Kidney (tissue), 14 donors: ENCODE results near the gene MOB3C. TPM values are rescaled to one million over a fixed set of nuclear protein-coding genes. Genes with fewer than 3 reads are reported as not detected.

Experiments used
- DNase-seq, 5 donors: peaks; one replicate each; pipeline ENCODE4 v3.0.0-alpha.2; 2013 to 2020
- FAIRE-seq: peaks from 2 replicates; lab custom pipeline; 2012; peaks lifted over from hg19 to GRCh38; lab: Jason Lieb, UNC
- H3K27ac ChIP-seq, 2 donors: one replicate each; pipeline ENCODE4 v1.7.0; 2013; ENCODE audit warnings: low read depth in 2 of 2, low read length in 2 of 2, inconsistent platforms in 1 of 2
- H3K27me3 ChIP-seq: one replicate; pipeline ENCODE4 v1.7.1; 2013; ENCODE audit warnings: low read length, inconsistent platforms; ENCODE audit not compliant: control insufficient read depth, insufficient read depth
- H3K36me3 ChIP-seq, 3 donors: one replicate each; pipeline versions ENCODE4 v1.7.0 to v1.7.1; 2013; ENCODE audit warnings: low read length in 3 of 3, control low read depth in 1 of 3, inconsistent platforms in 1 of 3; ENCODE audit not compliant: insufficient read depth in 3 of 3, control insufficient read depth in 2 of 3
- H3K4me1 ChIP-seq, 3 donors: one replicate each; pipeline versions ENCODE4 v1.7.0 to v1.7.1; 2013; ENCODE audit warnings: low read length in 3 of 3, inconsistent platforms in 1 of 3, low read depth in 1 of 3; ENCODE audit not compliant: control insufficient read depth in 2 of 3, insufficient read depth in 2 of 3
- H3K4me3 ChIP-seq, 3 donors: one replicate each; pipeline versions ENCODE4 v1.7.0 to v1.8.1; 2013; ENCODE audit warnings: low read length in 3 of 3, control low read depth in 1 of 3, inconsistent platforms in 1 of 3
- H3K9ac ChIP-seq, 3 donors: one replicate each; pipeline versions ENCODE4 v1.7.0 to v1.7.1; 2013; ENCODE audit warnings: low read length in 3 of 3, control low read depth in 1 of 3, inconsistent platforms in 1 of 3
- H3K9me3 ChIP-seq, 3 donors: one replicate each; pipeline versions ENCODE4 v1.7.0 to v1.7.1; 2013; ENCODE audit warnings: low read length in 3 of 3, control low read depth in 1 of 3, inconsistent platforms in 1 of 3; ENCODE audit not compliant: control insufficient read depth in 2 of 3, insufficient read depth in 1 of 3
- intact Hi-C: fragments of 100-400 bp; cut with DNase I; formaldehyde crosslinking; loops from one replicate; pipeline ENCODE4 v1.11.1; 2022
- polyA plus RNA-seq: library from polyadenylated mRNA; stranded (reverse); fragments of 350-450 nt; fragmentation: Illumina TruSeq; extraction: RNeasy Lipid Tissue Mini Kit (QIAGEN cat#74804); gene quantifications from one replicate; pipeline ENCODE4 v1.2.3, GENCODE V29; 2014; ENCODE audit warnings: low read depth, low replicate concordance; ENCODE audit not compliant: insufficient read depth
- total RNA-seq: library from RNA; stranded (reverse); fragmentation: NEBNext Ultra II Directional; extraction: Animal tissue kit (Norgen Biotek cat#: 25700); gene quantifications from one replicate; pipeline ENCODE4 v1.2.1, GENCODE V29; 2021
- TF ChIP-seq, protein P1 (sequence below): IDR thresholded peaks from 3 replicates; pipeline ENCODE4 v1.5.1; 2012; ENCODE audit warnings: mild to moderate bottlenecking, moderate library complexity, borderline replicate concordance; ENCODE audit not compliant: insufficient read depth; ENCODE audit errors: extremely low read depth
- donor health status: control.
- donor health status: control.
- donor health status: control.
- donor health status: control.
- donor health status: control.
- donor health status: DM: yes; HTN: yes; CAD: no.
- donor health status: Normal renal cell carcinoma (clear cell type).

Gene MOB3C
- total and polyA plus RNA-seq, 2 donors from 2014 or later, result 12.4 to 14.9 TPM

DNA sequence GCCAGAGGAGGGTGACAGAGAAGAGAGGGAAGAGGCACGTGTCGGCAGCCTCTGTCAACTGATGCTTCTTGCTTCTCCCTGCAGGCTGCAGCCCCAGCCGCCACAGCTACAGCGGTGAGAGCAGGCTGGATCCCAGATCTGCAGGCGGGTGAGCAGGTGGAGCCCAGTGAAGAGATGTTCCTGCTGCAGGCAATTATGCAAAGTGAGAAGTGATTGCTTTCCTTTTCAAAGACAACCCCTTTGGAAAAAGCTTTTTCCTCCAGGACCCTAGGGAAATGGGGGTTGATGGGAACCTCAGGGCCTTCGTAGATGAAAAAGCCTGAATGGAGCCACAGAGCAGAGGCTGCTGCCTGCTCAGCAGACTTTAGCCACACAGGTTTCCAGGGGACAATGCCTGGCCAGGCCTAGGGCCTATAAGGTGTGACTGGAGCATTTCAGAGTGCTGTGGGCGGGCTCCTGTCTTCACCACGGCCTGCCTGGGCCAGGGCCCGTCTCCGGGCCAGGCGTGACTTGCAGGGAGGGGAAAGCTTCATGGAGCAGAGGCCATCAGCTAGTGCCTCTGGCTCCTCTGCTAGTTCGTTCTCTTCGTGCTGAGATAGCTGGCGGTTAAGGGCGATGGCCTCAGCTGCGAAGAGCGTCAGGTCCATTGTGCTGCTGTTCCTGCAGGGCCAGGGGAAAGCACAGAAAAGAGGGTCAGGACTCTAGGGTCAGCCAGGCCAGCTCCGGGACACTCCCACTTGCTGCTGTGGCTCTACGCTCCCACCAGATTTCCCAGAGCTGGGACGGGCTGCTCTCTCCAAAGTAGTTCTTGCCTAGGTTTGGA, 58.3 kb downstream of the MOB3C start:
- H3K27ac ChIP-seq, result no peak overlapping the region
- no peak for FAIRE-seq

More for the DNA sequence above, 58.3 kb downstream of the MOB3C start:
- no peaks in the 10 kb centered on the region for H3K4me1 ChIP-seq
- TF ChIP-seq, protein P1, sequence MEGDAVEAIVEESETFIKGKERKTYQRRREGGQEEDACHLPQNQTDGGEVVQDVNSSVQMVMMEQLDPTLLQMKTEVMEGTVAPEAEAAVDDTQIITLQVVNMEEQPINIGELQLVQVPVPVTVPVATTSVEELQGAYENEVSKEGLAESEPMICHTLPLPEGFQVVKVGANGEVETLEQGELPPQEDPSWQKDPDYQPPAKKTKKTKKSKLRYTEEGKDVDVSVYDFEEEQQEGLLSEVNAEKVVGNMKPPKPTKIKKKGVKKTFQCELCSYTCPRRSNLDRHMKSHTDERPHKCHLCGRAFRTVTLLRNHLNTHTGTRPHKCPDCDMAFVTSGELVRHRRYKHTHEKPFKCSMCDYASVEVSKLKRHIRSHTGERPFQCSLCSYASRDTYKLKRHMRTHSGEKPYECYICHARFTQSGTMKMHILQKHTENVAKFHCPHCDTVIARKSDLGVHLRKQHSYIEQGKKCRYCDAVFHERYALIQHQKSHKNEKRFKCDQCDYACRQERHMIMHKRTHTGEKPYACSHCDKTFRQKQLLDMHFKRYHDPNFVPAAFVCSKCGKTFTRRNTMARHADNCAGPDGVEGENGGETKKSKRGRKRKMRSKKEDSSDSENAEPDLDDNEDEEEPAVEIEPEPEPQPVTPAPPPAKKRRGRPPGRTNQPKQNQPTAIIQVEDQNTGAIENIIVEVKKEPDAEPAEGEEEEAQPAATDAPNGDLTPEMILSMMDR, result no peak
- intact Hi-C loops, result no loop called here
- H3K4me3 ChIP-seq, result no peak overlapping the region
- DNase-seq, result peak in 1 of 5 donors; percentile 12
- H3K27me3 ChIP-seq, result no peaks in the 10 kb centered on the region
- no peak overlapping the region for H3K9ac ChIP-seq
- no peaks in the 10 kb centered on the region for H3K9me3 ChIP-seq
- H3K36me3 ChIP-seq, result peaks cover 0 to 23% (median 9%) of the 10 kb centered on the region in 3 donors

Other genes with a start within 250 kb of the MOB3C start
- 39.3 TPM for gene FAAH, start 222.5 kb downstream of the MOB3C start, total RNA-seq
- 50.7 TPM for gene FAAH, start 222.5 kb downstream of the MOB3C start, polyA plus RNA-seq
- gene DMBX1, start 127.0 kb downstream of the MOB3C start, total RNA-seq, result not detected
- not detected for gene DMBX1, start 127.0 kb downstream of the MOB3C start, polyA plus RNA-seq
- not detected for gene KNCN, start 65.2 kb downstream of the MOB3C start, total RNA-seq
- not detected for gene KNCN, start 65.2 kb downstream of the MOB3C start, polyA plus RNA-seq
- gene MKNK1, start 12.5 kb downstream of the MOB3C start, total RNA-seq, result 49.7 TPM
- 17.5 TPM for gene MKNK1, start 12.5 kb downstream of the MOB3C start, polyA plus RNA-seq
- gene ATPAF1, start 51.6 kb upstream of the MOB3C start, total RNA-seq, result 36.4 TPM
- 127 TPM for gene ATPAF1, start 51.6 kb upstream of the MOB3C start, polyA plus RNA-seq
- gene TEX38, start 55.0 kb upstream of the MOB3C start, total RNA-seq, result 0.35 TPM
- not detected for gene TEX38, start 55.0 kb upstream of the MOB3C start, polyA plus RNA-seq
- gene EFCAB14, start 102.3 kb upstream of the MOB3C start, total RNA-seq, result 129 TPM
- gene EFCAB14, start 102.3 kb upstream of the MOB3C start, polyA plus RNA-seq, result 48.1 TPM
- gene CYP4B1, start 182.2 kb upstream of the MOB3C start, total RNA-seq, result 3.3 TPM
- 4.8 TPM for gene CYP4B1, start 182.2 kb upstream of the MOB3C start, polyA plus RNA-seq